Stomach (tissue), 9 donors: ENCODE data around the gene TMEM139. TPM values are rescaled to one million over a fixed set of nuclear protein-coding genes. Genes with fewer than 3 reads are reported as not detected.

Experiments
- DNase-seq, 2 donors: peaks; one replicate each; pipeline versions ENCODE4 v3.0.0 to v3.0.0-alpha.2; 2013 to 2019
- H3K27ac ChIP-seq, 5 donors: fragments of 200-600 bp in 4 of 5; sonication (generic) in 4 of 5; one replicate each; pipeline ENCODE4 v1.5.1; 2013 to 2019; ENCODE audit warnings: mild to moderate bottlenecking in 1 of 5, moderate library complexity in 1 of 5
- H3K27me3 ChIP-seq, 3 donors: fragments of 200-600 bp; sonication (generic); one replicate each; pipeline ENCODE4 v1.5.1; 2017 to 2019; ENCODE audit warnings: mixed run types in 1 of 3
- H3K36me3 ChIP-seq, 4 donors: fragments of 200-600 bp; sonication (generic); 1 replicate in 3 of 4; 2 replicates in 1 of 4; pipeline ENCODE4 v1.5.1; 2016 to 2019
- H3K4me1 ChIP-seq, 4 donors: fragments of 200-600 bp; sonication (generic); one replicate each; pipeline ENCODE4 v1.5.1; 2016 to 2019
- H3K4me3 ChIP-seq, 4 donors: fragments of 200-600 bp; sonication (generic) in 3 of 4; one replicate each; pipeline ENCODE4 v1.5.1; 2016 to 2019; ENCODE audit warnings: mild to moderate bottlenecking in 1 of 4
- H3K9me3 ChIP-seq, 4 donors: fragments of 200-600 bp; sonication (generic); one replicate each; pipeline ENCODE4 v1.5.1; 2016 to 2019
- CTCF ChIP-seq, 7 experiments: fragments of 450-650 bp in 4 of 7; fragments of 200-600 bp in 3 of 7; sonication (generic) in 3 of 7; IDR thresholded peaks; one replicate each; pipeline ENCODE4 v1.5.1; 2016 to 2019; ENCODE audit warnings: antibody characterized with exemption in 7 of 7, control low read depth in 2 of 7, mild to moderate bottlenecking in 1 of 7
- EP300 ChIP-seq: sonication (generic); formaldehyde crosslinking; IDR thresholded peaks from one replicate; pipeline ENCODE4 v1.6.1; 2017; ENCODE audit warnings: antibody characterized with exemption
- POLR2A ChIP-seq, 4 donors: fragments of 450-650 bp; IDR thresholded peaks; one replicate each; pipeline ENCODE4 v1.6.1; 2016; ENCODE audit warnings: antibody characterized with exemption in 4 of 4, control low read depth in 2 of 4, mild to moderate bottlenecking in 1 of 4, moderate library complexity in 1 of 4
- POLR2AphosphoS5 ChIP-seq, 3 donors: sonication (generic); formaldehyde crosslinking; IDR thresholded peaks; one replicate each; pipeline ENCODE4 v1.6.1; 2016; ENCODE audit warnings: antibody characterized with exemption in 3 of 3
- WGBS, 5 donors: extraction: QIAGEN DNeasy Blood & Tissue Kit in 3 of 5; methylation state at CpG; one replicate each; pipeline versions ENCODE4 v1.1.5 to v1.1.7; 2013 to 2018; 5-methylcytosine and 5-hydroxymethylcytosine counted together
- intact Hi-C: fragments of 100-400 bp; cut with DNase I; formaldehyde crosslinking; loops from one replicate; pipeline ENCODE4 v1.15.1; 2023; ENCODE audit warnings: low total_unique reads
- polyA plus RNA-seq, 3 donors: library from polyadenylated mRNA; stranded (reverse); fragments of 200-250 nt; gene quantifications; one replicate each; pipeline ENCODE4 v1.2.3, GENCODE V29; 2013
- total RNA-seq, 5 donors: library from RNA; depleted of rRNA; stranded (reverse); fragments of >200 nt; gene quantifications; one replicate each; pipeline versions ENCODE4 v1.1.0 to v1.2.3, GENCODE V29; 2014 to 2016
- donor health status: healthy with polysubstance abuse.
- donor health status: Bipolar disorder and iron deficiency.
- donor health status: healthy.

TMEM139 gene
- total and polyA plus RNA-seq, 8 donors = 0.89 to 15.3 (median 6.4) TPM

GRCh38 chr7:143272871-143273270 is 11.9 kb upstream of the TMEM139 start:
- no peak for DNase-seq
- H3K4me3 ChIP-seq = no peak overlapping the region
- intact Hi-C loops = no loop called here
- peaks cover 14 to 27% (median 26%) of the 10 kb centered on the region in 4 donors for H3K36me3 ChIP-seq
- TF ChIP-seq CTCF (IDR thresholded peaks at IDR 0.05) (no peak), POLR2AphosphoS5 (IDR thresholded peaks at IDR 0.05) (no peak), EP300 (no peak), POLR2A (IDR thresholded peaks at IDR 0.05) (no peak)
- no peak overlapping the region for H3K27ac ChIP-seq
- 89 to 97% (median 94%) methylated on average over 2 of the region's 2 CpGs for WGBS, 5 donors
- no peaks in the 10 kb centered on the region for H3K9me3 ChIP-seq
- H3K4me1 ChIP-seq = no peaks in the 10 kb centered on the region
- no peaks in the 10 kb centered on the region for H3K27me3 ChIP-seq

GRCh38 chr7:143279186-143280098 is 5.3 kb upstream of the TMEM139 start:
- 19 to 35% (median 21%) methylated on average over 8 of the region's 8 CpGs for WGBS, 5 donors
- peak in 1 of 2 donors; percentile 87 for DNase-seq
- TF ChIP-seq POLR2AphosphoS5 (IDR thresholded peaks at IDR 0.05) (no peak), POLR2A (IDR thresholded peaks at IDR 0.05) (no peak), EP300 (no peak)
- Histone ChIP-seq H3K27ac (peak overlapping the region in 4 of 5 donors; percentile 41 to 73 (median 61)), H3K27me3 (no peaks in the 10 kb centered on the region), H3K9me3 (no peaks in the 10 kb centered on the region), H3K4me3 (no peak overlapping the region), H3K4me1 (peaks cover 8 to 26% (median 18%) of the 10 kb centered on the region in 4 donors), H3K36me3 (no peaks in the 10 kb centered on the region)
- intact Hi-C loops = no loop called here

- no peaks in the 10 kb centered on the region for H3K36me3 ChIP-seq
- H3K4me1 ChIP-seq = peaks cover 8 to 27% (median 20%) of the 10 kb centered on the region in 4 donors
- H3K9me3 ChIP-seq = no peaks in the 10 kb centered on the region
- no peaks in the 10 kb centered on the region for H3K27me3 ChIP-seq
- H3K27ac ChIP-seq = peak overlapping the region in 4 of 5 donors; percentile 41 to 73 (median 61)
- WGBS, 5 donors = 19 to 50% (median 38%) methylated on average over 1 of the region's 1 CpG
- H3K4me3 ChIP-seq = no peak overlapping the region
- no peak for DNase-seq
- TF ChIP-seq CTCF (IDR thresholded peaks at IDR 0.05) = no peak
- no peak for TF ChIP-seq POLR2AphosphoS5 (IDR thresholded peaks at IDR 0.05)
- no peak for TF ChIP-seq EP300
- no peak for TF ChIP-seq POLR2A (IDR thresholded peaks at IDR 0.05)
- intact Hi-C loops = no loop called here
Observed at GRCh38 chr7:143280160-143280559, 4.6 kb upstream of the TMEM139 start.

- DNase-seq = no peak
- Histone ChIP-seq H3K4me3 (no peak overlapping the region), H3K27ac (no peak overlapping the region), H3K36me3 (no peaks in the 10 kb centered on the region), H3K4me1 (peaks cover 9 to 30% (median 23%) of the 10 kb centered on the region in 4 donors), H3K27me3 (no peaks in the 10 kb centered on the region), H3K9me3 (no peaks in the 10 kb centered on the region)
- 84 to 91% (median 86%) methylated on average over 2 of the region's 2 CpGs for WGBS, 5 donors
- TF ChIP-seq CTCF (IDR thresholded peaks at IDR 0.05) (no peak), POLR2AphosphoS5 (IDR thresholded peaks at IDR 0.05) (no peak), EP300 (no peak), POLR2A (IDR thresholded peaks at IDR 0.05) (no peak)
- intact Hi-C loops = no loop called here
Observed at GRCh38 chr7:143280566-143280965, 4.2 kb upstream of the TMEM139 start.
